ENCODE measurements around the gene RAI1. TPM values are rescaled to one million over a fixed set of nuclear protein-coding genes. Genes with fewer than 3 reads are reported as not detected.

RAI1 gene
- total RNA-seq, 3 donors from 2014 or later: 12.9 to 29.2 (median 17.0) TPM

- Histone ChIP-seq H3K4me3 (no peak overlapping the region), H3K9me3 (no peaks in the 10 kb centered on the region), H3K36me3 (ENCODE audit: low read depth) (no peaks in the 10 kb centered on the region), H3K4me1 (ENCODE audit: low read depth) (peaks cover 11% of the 10 kb centered on the region)
- intact Hi-C loops (cut with DNase I, micrococcal nuclease): loop anchor here in 1 of 2 donors (10.0 kb wide), 1 partner anchor 164 kb away; the partner anchor contains the start of gene RAI1
- peak in 1 of 3 donors; percentile 7 for DNase-seq
- ATAC-seq: no peak
- no peak for TF ChIP-seq CTCF (IDR thresholded peaks at IDR 0.05)
Measured at GRCh38 chr17:17848311-17849082, 167.2 kb downstream of the RAI1 start.

- intact Hi-C loops (cut with DNase I, micrococcal nuclease): loop anchor here in 1 of 2 donors (10.0 kb wide), 1 partner anchor 164 kb away; the partner anchor contains the start of gene RAI1
- DNase-seq: peak; percentile 62 to 88 (median 66)
- Histone ChIP-seq H3K4me1 (ENCODE audit: low read depth) (peaks cover 11% of the 10 kb centered on the region), H3K4me3 (no peak overlapping the region), H3K9me3 (no peaks in the 10 kb centered on the region), H3K36me3 (ENCODE audit: low read depth) (no peaks in the 10 kb centered on the region)
- no peak for TF ChIP-seq CTCF (IDR thresholded peaks at IDR 0.05)
- ATAC-seq: peak; percentile 74
Measured at GRCh38 chr17:17849147-17849820, 168.0 kb downstream of the RAI1 start.

- intact Hi-C loops (cut with DNase I, micrococcal nuclease): loop anchor here in 1 of 2 donors (10.0 kb wide), 1 partner anchor 165 kb away; the partner anchor contains the start of gene RAI1
- peaks cover 11% of the 10 kb centered on the region for H3K4me1 ChIP-seq (ENCODE audit: low read depth)
- H3K9me3 ChIP-seq: no peaks in the 10 kb centered on the region
- DNase-seq: peak in 2 of 3 donors; percentile 56 to 76
- no peak overlapping the region for H3K4me3 ChIP-seq
- TF ChIP-seq CTCF (IDR thresholded peaks at IDR 0.05): no peak
- H3K36me3 ChIP-seq (ENCODE audit: low read depth): no peaks in the 10 kb centered on the region
- peak; percentile 59 for ATAC-seq
Measured at GRCh38 chr17:17849845-17850373, 168.7 kb downstream of the RAI1 start.

GRCh38 chr17:17851103-17852002, 170.1 kb downstream of the RAI1 start:
- peaks cover 14% of the 10 kb centered on the region for H3K4me1 ChIP-seq (ENCODE audit: low read depth)
- ATAC-seq: no peak
- H3K9me3 ChIP-seq: no peaks in the 10 kb centered on the region
- no peak overlapping the region for H3K4me3 ChIP-seq
- DNase-seq: peak in 1 of 3 donors; percentile 4
- no peak for TF ChIP-seq CTCF (IDR thresholded peaks at IDR 0.05)
- H3K36me3 ChIP-seq (ENCODE audit: low read depth): no peaks in the 10 kb centered on the region
- intact Hi-C loops (cut with DNase I, micrococcal nuclease): no loop called here

- Histone ChIP-seq H3K9me3 (no peaks in the 10 kb centered on the region), H3K36me3 (ENCODE audit: low read depth) (no peaks in the 10 kb centered on the region), H3K4me3 (no peak overlapping the region), H3K4me1 (ENCODE audit: low read depth) (peaks cover 14% of the 10 kb centered on the region)
- ATAC-seq (no peak), DNase-seq (no peak)
- no peak for TF ChIP-seq CTCF (IDR thresholded peaks at IDR 0.05)
- intact Hi-C loops (cut with DNase I, micrococcal nuclease): no loop called here
Measured at GRCh38 chr17:17852930-17853329, 171.7 kb downstream of the RAI1 start.
